Right ventricle myocardium superior (tissue), 1 donor: ENCODE data around the gene TPM4. TPM values are rescaled to one million over a fixed set of nuclear protein-coding genes. Genes with fewer than 3 reads are reported as not detected.
"Not testable (repeated sequence)": the region's sequence is repeated elsewhere in the genome, so short reads cannot be mapped to it uniquely, and the experiment has no call there.

ENCODE experiments used
- ATAC-seq: fragments of 200-7000 bp; cut with Tn5 transposase; one replicate; pipeline ENCODE4 v1.9.1; 2020; ENCODE audit warnings: mild to moderate bottlenecking; ENCODE audit not compliant: poor library complexity
- DNase-seq: peaks from one replicate; pipeline ENCODE4 v3.0.0-alpha.2; 2020
- intact Hi-C: fragments of 100-400 bp; cut with DNase I; formaldehyde crosslinking; loops from one replicate; pipeline ENCODE4 v1.11.2; 2022
- long read RNA-seq: library from polyadenylated mRNA; unstranded; transcript quantifications from one replicate; pipeline ENCODE4 v2.0.0, GENCODE V29; 2021
- total RNA-seq: library from RNA; stranded (reverse); fragmentation: NEBNext Ultra II Directional; extraction: Animal tissue kit (Norgen Biotek cat#: 25700); gene quantifications from one replicate; pipeline ENCODE4 v1.2.1, GENCODE V29; 2021
- donor health status: DM: no; HTN: yes; CAD: no; lungs with severe emphysema.

TPM4 gene
- 74.7 TPM for total RNA-seq
- long read RNA-seq, transcript TPM4-213 (1 exons, 2,672 nt): minor isoform, 7 of 273 reads
- long read RNA-seq, transcript TPM4-201 (8 exons, 2,666 nt): major isoform, 225 of 273 reads
- long read RNA-seq, partial matches to known transcripts: 27 of 273 reads
- long read RNA-seq, other reads (novel, unspliced or antisense): 13 of 273 reads

- DNase-seq: peak; percentile 95
- intact Hi-C loops: loop anchor here (5.0 kb wide), 1 partner anchor 36 kb away; the partner anchor contains the start of gene RAB8A
- peak; percentile 87 for ATAC-seq
Measured at GRCh38 chr19:16076154-16076957, at the start of gene TPM4. Gene TPM4, plus strand, starts transcription at chr19:16076495. Its CDS starts 71 bp downstream, at chr19:16076566.

DNA sequence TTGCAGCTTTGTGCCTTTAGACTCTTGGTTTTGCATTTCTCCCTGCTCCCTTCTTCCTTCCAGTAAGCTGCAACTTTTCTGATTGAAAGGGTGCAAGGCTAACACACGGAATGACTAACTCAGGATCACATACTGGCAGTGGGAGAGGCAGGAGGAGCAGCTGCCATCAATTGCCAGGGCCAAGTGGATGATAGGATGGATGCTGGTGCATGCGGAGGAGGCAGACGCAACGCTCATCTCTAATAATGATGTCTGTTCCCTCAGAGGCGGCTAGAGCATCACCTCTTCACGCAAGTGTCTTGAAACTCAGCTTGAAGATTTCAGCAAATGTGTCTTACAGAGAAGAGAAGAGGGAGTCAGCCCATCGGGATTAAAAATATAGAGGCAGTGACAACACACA, 49.5 kb upstream of the TPM4 start:
- no peak for DNase-seq
- intact Hi-C loops: no loop called here
- ATAC-seq: no peak

GRCh38 chr19:16027528-16027927, 48.8 kb upstream of the TPM4 start:
- ATAC-seq (no peak), DNase-seq (no peak)
- intact Hi-C loops: no loop called here

- DNase-seq, ATAC-seq, intact Hi-C loops: not testable (repeated sequence)
Measured at GRCh38 chr19:16030155-16030554, 46.1 kb upstream of the TPM4 start.

DNA sequence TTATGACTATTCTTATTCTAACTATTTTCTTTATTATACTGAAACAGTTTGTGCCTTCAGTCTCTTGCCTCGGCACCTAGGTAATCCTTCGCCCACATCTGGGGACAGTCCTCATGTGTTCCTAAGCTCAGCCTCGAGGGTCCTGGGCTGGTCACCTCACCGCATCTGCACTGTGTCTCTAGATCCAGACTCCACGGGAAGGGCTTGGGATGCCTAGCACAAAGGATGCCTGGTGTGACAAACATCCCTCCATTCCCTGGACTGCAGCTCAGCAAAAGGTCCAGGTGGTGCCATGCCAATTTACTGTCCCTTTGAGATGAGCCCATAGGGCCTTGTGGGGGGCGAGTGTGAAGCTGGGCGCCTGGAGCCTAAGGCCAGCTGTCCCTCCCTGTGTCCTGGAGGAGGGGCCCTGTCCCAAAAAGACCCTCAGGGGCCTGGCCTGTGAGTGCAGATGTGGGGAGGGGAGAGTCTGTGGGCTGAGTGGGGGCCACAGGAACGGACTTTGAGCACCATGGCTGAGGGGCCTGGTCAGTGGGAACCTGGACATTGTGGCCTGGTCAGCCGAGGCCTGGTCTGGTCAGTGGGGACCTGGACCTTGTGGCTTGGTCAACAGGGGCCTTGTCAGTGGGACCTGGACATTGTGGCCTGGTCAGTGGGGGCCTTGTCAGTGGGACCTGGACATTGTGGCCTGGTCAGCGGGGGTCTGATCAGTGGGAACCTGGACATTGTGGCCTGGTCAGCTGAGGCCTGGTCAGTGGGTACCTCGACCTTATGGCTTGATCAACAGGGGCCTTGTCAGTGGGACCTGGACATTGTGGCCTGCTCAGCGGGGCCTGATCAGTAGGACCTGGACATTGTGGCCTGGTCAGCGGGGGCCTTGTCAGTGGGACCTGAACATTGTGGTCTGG, 45.1 kb upstream of the TPM4 start:
- ATAC-seq (no peak), DNase-seq (no peak)
- intact Hi-C loops: no loop called here

DNA sequence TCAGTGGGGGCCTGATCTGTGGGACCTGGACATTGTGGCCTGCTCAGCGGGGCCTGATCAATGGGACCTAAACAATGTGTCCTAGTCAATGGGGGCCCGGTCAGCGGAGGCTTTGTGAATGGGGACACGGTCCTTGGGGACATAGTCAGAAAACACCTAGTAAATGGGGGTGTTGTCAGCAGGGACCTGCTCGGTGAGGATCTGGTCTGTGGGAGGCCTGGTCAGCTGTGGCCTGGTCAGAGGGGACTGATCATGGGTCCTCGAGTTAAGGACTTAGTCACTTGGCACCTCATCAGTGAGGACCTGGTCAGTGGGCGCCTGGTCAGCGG, 44.5 kb upstream of the TPM4 start:
- DNase-seq: no peak
- intact Hi-C loops: no loop called here
- no peak for ATAC-seq

DNA sequence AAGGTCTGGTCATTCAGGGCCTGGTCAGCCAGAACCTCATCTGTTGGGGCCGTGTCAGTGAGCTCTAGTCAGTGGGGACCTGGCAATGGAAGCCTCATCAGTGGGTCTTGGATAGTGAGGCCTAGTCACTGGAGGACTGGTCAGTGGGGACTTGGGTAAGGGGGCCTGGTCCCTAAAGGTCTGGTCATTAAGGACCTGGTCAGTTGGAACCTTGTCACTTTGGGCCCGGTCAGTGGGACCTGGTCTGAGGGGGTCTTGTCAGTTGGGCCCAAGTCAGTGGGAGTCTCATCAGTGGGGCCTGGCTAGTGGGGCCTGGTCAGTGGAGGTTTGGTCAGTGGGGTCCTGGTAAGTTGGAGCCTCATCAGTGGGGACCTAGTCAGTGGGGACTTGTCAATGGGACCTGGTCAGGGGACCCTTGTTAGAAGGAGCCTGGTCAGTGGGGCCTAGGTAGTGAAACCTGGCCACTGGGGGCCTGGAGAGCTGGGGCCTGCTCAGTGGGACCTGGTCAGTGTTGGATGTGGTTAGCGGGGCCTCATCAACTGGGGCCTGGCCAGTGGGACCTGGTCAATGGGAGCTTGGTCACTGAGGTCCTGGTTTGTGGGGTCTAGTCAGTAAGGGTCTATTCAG, 43.7 kb upstream of the TPM4 start:
- intact Hi-C loops: no loop called here
- no peak for ATAC-seq
- no peak for DNase-seq

DNA sequence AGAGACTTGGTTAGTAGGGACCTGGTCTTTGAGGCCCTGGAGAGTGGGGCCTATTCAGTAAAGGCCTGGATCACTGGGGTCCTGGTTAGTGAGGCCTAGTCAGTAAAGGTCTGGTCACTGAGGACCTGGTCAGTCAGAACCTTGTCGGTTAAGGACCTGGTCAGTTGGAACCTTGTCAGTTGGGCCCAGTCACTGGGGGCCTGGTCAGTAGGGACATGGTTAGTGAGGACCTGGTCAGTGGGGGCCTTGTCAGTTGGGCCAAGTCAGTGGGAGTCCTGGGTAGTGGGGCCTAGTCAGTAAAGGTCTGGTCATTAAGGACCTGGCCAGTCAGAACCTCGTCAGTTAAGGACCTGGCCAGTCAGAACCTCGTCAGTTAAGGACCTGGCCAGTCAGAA, 43.2 kb upstream of the TPM4 start:
- no peak for DNase-seq
- ATAC-seq: no peak
- intact Hi-C loops: no loop called here

DNA sequence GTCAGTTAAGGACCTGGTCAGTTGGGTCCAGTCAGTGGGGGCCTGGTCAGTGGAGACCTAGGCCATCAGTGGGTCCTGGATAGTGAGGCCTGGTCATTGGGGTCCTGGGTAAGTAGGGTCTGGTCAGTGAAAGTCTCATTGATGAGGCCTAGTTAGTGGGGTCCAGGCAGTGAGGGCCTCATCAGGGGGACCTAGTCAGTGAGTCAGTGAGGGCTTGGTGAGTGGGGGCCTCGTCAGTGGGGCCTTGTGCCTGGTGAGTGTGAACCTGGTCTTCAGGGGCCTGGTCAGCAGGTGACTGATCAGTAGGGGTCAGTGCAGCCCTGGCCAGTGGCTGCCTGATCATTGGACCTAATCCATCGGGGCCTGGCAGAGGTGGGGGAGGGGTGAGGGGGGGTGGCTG, 42.6 kb upstream of the TPM4 start:
- intact Hi-C loops: no loop called here
- DNase-seq (no peak), ATAC-seq (no peak)

DNA sequence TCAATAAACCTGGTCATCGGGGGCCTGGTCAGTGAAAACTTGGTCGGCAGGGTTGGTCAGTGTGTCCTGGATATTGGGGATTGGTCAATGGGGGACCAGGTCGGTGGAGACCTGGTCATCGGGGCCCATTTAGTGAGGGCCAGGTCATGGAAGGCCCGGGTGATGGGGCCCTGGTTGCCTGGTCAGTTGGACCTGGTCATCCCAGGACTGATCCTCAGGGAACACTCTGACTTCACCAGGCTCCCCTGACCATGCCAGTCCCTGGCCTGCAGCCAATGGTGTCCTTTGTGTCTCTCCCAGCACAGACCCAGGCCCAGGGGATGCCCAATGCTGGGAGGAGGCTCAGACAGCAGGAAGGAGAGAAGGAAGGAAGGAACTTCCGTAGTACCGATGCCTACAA, 42.1 kb upstream of the TPM4 start:
- intact Hi-C loops: no loop called here
- ATAC-seq (no peak), DNase-seq (no peak)

GRCh38 chr19:16034958-16035560, 41.2 kb upstream of the TPM4 start:
- ATAC-seq (no peak), DNase-seq (no peak)
- intact Hi-C loops: no loop called here

DNA sequence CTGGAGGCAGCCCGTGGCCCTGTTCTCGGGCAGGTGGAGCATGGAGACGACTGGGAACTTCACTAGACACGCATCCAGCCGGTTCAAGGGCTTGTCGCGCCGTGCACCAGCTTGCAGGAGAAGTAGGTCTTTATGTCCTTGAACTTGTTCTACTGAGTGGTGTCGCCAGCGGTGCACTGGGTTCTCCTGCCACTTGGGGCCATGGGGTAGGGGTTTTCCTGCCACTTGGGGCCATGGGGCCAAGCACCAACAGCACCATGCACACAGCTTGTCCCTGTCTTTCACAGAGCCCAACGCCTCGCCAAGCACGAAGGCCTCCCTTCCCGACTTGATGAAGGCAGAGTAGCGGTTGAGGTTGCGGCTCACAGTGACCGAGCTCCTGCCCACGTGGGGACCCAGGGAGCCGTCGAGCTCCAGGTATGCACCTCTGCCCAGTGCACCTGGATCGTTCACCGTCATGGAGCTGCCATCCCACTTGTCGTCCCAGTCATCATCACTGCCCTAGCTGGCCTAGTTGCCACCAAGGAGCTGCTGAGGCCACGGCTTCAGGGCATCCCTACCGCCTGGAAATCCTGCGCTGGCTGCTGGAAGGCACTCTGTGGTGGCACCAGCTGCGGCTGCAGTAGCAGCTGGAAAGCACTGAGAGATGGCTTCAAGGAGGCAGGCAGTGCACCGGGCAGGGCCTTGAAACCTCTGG, 40.5 kb upstream of the TPM4 start:
- intact Hi-C loops: no loop called here
- ATAC-seq: no peak
- DNase-seq: no peak

GRCh38 chr19:16036397-16036925, 39.8 kb upstream of the TPM4 start:
- no peak for ATAC-seq
- intact Hi-C loops: no loop called here
- no peak for DNase-seq

DNA sequence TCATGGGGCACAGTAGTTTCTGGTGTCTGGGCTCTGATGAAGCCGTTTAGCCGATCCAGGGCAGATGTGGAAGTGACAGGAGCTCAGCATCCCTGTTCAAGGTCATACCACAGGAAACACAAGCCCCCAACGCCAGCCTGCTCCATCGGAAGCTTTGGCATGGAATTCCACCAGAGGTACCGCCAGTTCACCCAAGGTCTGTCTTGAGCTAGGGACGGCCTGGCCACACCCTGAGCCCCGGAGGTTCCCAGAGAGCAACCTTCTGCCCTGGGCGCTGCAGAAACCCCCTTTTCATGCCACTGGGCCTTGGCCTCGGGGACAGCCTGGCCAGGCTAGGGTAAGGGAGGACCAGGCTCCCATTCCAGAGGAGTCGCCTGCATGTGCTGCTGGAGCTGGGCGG, 39.4 kb upstream of the TPM4 start:
- intact Hi-C loops: no loop called here
- ATAC-seq: no peak
- no peak for DNase-seq

DNA sequence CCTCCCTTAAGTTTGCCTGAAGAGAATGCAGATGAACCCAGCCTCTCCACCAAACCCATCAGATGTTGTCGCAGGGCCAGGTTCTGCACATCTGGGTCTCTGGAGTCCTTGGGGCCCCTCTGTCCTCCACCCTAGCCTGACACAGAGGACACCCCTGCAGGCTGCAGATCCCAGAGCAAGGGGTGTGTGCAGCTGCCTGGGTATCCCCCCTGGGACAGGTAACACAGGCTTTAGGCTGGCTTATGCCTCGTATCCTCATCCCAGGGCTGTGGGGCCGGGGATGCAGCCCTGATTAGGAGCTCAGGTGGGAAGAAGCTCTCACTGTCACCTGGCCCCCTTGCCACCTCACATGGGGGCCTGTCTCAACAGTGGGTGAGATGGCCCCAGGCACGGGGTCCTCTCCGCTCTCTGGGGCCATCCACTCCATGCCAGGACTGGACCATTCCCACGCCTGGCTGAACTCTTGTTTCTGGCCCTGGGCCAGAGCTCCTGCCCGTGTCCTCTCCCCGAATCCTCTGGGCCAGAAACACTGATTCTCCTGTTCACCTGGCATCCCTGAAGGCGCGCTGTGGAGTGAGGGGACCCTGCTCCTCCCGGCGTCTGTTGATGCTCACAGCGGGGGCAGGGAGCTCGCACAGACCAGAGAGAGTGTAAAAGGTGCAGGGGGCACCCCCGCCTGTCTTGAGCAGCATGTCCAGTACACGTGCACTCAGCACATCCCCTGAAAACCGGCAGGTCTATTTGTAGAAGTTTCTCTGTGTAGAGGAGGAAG, 38.7 kb upstream of the TPM4 start:
- ATAC-seq (no peak), DNase-seq (no peak)
- intact Hi-C loops: no loop called here

DNA sequence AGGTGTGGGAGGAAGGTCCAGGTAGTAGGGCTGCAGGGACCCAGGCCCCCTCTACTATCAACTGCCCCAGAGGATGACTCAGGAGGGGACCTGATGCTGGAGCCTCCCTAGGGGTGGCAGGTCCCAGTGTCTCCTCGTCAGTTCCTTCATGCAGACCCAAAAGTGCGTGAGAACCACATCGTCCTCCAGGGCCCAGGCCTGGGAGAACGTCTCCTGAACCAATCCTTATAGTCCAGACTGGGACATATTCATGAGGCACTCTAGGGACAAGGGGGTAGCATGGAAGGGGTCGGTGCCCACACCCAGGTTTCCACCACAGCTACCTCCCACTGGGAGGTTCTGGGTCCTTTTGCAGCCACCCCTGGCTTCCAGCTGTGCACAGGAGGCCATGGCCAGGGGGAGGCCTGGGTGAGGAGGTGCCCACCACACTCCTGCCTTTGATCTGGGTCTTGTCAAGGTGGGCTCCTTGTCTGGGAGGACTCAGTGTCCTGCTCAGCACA, 38.0 kb upstream of the TPM4 start:
- DNase-seq (no peak), ATAC-seq (no peak)
- intact Hi-C loops: no loop called here

- intact Hi-C loops: no loop called here
- DNase-seq: no peak
- ATAC-seq: no peak
Measured at GRCh38 chr19:16039081-16039480, 37.2 kb upstream of the TPM4 start.
